HG03064 (cell line): ENCODE measurements around the gene C3orf49.

Source experiments
- ATAC-seq: cut with Tn5 transposase; IDR thresholded peaks from one replicate; pipeline ENCODE4 v1.9.1; 2021; ENCODE audit warnings: low read depth; ENCODE audit not compliant: unreplicated experiment

C3orf49 gene

GRCh38 chr3:63849175-63849574 is 30.1 kb downstream of the C3orf49 start:
- no peak for ATAC-seq

DNA sequence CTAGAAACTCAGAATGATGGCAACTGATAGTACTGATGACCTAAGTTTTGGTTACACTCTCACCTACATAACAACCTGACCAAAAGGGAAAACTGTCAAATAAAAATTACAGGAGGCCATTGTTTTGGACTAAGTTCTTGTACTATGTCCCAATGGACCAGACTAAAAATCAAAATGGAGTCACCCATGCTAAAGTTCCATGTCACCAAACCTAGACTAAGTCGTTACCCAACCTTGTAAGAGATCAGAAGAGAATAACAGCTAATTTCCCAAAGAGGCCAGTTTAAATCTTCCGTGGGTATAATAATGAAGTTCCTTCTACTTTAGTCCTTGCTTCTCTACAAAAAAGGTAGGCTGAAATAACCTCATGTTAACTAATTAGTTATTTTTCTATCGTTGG is 32.2 kb downstream of the C3orf49 start:
- ATAC-seq = no peak

DNA sequence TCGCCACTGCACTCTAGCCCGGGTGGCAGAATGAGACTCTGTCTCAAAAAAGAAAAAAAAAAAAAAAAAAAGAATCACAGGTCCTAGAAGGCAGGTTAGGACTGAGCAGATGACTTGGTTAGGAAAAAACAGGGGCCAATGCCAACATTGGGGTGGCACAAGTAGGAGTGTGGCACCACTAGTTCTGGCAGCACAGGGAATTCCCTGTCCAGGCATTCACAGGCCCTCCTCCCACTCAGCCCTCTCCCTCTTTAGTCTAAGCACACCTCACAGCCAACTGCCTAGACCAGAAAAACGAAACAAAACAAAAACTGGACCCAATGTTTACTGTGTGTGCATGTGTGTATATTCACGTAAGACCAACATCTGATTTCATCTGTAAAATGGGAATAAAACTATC is 34.0 kb downstream of the C3orf49 start:
- no peak for ATAC-seq

GRCh38 chr3:63855333-63855940 is 36.3 kb downstream of the C3orf49 start:
- no peak for ATAC-seq

- ATAC-seq = no peak
These were observed 38.2 kb downstream of the C3orf49 start for GRCh38 chr3:63857311-63857710.

- ATAC-seq = no peak
These were observed 41.7 kb downstream of the C3orf49 start for GRCh38 chr3:63860776-63861175.

DNA sequence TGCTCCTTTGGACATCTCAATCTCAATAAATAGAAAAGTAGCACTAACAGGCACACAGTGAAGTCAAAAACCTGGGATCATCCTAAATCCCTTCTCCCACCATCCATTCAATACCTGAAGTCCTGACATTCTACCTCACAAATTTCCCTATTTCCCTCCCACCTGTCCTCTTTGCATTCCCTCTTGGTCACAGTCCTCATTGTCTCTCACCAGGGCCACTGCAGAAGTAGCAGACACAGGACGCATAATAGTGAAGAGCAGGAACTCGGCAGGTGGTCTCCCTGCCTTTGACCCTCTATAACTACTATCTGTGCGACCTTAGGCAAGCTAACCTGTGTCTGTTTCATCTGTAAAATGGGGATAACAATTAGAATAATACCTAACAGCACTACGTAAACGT is 42.2 kb downstream of the C3orf49 start:
- no peak for ATAC-seq

DNA sequence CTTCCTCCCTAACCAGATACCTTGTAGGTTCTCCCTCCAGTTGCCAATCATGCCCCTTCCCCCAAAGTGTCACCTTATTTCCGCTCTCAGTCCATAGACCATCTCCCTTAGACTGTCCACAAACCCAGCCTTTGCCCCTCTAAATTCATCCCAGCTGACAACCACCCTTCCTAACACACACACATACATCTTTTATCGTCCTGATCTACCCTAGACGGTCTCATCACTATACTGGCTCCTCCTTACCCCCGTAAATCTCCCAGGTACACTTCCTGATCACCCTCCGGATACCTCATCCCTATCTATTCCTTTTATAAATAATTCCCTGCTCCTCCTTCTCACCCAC is 43.7 kb downstream of the C3orf49 start:
- no peak for ATAC-seq

GRCh38 chr3:63863150-63864007 is 44.3 kb downstream of the C3orf49 start, which contains the start of the genes ATXN7 and THOC7:
ATXN7 (plus strand) TSS chr3:63863867; CDS start chr3:63912599, 48,732 bp downstream.
THOC7 (minus strand) TSS chr3:63863805; CDS start chr3:63863790, 15 bp downstream.
- ATAC-seq = peak; percentile 61

- ATAC-seq = peak; percentile 41
These were observed 45.2 kb downstream of the C3orf49 start for GRCh38 chr3:63864008-63864964.

DNA sequence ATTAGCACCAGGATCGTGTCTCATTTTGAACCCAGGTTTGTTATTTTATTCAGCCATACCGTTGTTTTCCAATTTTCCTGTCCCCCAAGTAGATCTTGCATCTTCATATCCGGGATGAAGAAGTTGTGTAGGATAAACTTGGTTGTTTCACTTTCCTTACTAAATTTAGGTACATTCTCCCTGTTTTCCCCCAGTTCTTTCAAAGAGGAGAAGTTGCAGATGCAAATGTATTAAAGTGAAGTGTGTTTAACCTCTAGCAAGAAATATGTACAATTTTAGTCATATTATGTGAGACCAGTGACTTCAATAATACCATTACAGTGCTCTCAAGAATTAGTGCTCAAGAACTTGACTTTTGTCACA is 45.8 kb downstream of the C3orf49 start:
- ATAC-seq = no peak

DNA sequence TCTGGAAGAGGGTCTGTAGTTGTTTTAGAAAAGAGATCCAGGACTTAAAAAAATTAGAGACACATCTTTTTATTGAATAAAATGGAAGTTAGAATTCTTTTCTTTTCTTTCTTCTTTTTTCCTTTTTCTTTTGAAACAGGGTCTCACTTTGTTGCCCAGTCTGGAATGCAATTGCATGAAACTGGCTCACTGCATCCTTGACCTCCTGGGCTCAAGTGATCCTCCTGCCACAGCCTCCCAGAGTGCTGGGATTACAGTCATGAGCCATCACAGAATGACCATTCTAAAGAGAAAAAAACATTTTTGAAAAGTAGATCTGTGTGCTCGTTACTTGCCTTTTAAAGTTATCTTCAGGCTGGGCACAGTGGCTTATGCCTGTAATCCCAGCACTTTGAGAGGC is 48.1 kb downstream of the C3orf49 start:
- no peak for ATAC-seq

GRCh38 chr3:63869940-63870614 is 51.0 kb downstream of the C3orf49 start:
- no peak for ATAC-seq

- no peak for ATAC-seq
These were observed 51.5 kb downstream of the C3orf49 start for GRCh38 chr3:63870615-63871005.

DNA sequence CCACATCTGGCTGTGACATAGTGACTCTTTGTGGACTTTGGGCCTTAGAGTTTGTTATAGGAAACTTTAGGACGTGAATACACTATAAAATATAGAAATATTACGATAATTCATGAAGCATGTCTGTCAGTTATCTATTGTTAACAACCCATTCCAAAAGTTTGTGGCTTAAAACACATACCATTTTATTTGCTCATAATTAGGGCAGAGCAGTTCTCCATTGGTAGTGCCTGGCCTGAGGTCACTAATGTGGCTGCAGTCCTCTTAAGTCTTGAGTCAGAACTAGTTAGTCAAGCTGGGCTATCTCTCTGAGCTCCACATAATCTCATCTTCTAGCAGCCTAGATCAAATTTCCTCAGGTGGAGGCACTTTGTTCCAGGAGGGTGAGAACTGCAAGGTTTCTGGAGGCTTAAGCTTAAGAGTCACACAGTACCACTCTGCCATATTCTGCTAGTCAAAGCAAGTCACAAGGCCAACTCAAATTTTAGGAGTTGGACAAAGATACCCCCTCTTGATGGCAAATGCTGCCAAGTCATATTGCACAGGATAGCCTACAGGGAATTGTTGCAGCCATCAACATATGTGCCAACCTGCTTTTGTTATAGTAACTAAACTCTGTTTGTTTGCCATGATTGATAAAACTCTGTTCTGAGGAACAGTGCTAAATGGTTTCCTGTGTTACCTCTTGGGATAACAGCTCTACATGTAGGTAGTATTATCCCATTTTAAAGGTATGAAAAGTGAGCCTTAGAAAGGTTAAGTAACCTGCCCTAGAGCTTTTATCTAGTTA is 53.2 kb downstream of the C3orf49 start:
- no peak for ATAC-seq

DNA sequence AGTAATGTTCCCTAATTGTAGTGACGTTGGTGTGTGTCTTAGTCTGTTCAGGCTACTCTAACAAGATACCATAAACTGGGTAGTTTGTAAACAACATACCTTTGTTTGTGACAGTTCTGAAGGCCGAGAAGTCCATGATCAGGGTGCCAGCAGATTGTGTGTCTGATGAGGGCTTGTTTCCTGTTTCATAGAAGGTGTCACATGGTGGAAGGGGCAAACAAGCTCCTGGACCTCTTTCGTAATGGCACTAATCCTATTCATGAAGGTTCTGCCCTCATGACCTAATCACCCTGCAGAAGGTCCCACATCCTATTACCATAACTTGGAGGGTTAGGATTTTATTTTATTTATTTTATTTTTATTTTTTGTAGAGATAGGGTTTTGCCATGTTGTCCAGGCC is 55.7 kb downstream of the C3orf49 start:
- no peak for ATAC-seq

DNA sequence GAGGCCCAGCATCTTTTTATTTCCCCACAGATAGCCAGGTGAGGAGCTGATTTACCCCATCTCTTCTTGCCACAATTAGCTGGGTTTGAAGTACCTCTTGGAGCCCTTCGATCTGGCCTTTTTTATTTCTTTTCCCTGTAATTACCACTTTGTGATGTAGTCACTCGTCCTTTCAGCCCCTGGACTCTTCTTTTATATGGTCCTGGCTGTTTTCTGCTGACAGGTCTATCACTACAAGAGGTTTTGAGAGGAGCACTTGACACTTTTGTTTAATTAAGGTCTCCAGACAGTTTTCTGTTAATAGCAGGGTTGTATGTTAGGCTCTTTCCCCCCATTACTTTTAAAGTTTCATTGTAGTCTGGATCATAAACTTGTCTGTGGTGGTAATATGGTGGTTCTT is 56.4 kb downstream of the C3orf49 start:
- ATAC-seq = no peak

- no peak for ATAC-seq
These were observed 57.2 kb downstream of the C3orf49 start for GRCh38 chr3:63876260-63876659.

- ATAC-seq = no peak
These were observed 58.8 kb downstream of the C3orf49 start for GRCh38 chr3:63877737-63878393.
